HG03135 (cell line): ENCODE measurements around the gene CD8B2.
"Not testable (repeated sequence)": the region's sequence is repeated elsewhere in the genome, so short reads cannot be mapped to it uniquely, and the experiment has no call there.

Experiments used
- ATAC-seq: cut with Tn5 transposase; IDR thresholded peaks from one replicate; pipeline ENCODE4 v1.9.1; 2021; ENCODE audit warnings: mild to moderate bottlenecking, moderate library complexity; ENCODE audit not compliant: unreplicated experiment

CD8B2 gene

GRCh38 chr2:106547164-106547903 lies 60.2 kb downstream of the CD8B2 start:
- no peak for ATAC-seq

- no peak for ATAC-seq
Observed at GRCh38 chr2:106551417-106552130, 64.4 kb downstream of the CD8B2 start.

- no peak for ATAC-seq
Observed at GRCh38 chr2:106552921-106553320, 65.8 kb downstream of the CD8B2 start.

- no peak for ATAC-seq
Observed at GRCh38 chr2:106553321-106553720, 66.2 kb downstream of the CD8B2 start.

GRCh38 chr2:106554411-106554810 lies 67.2 kb downstream of the CD8B2 start:
- ATAC-seq, result no peak

GRCh38 chr2:106555053-106555452 lies 67.9 kb downstream of the CD8B2 start:
- ATAC-seq, result no peak

- not testable (repeated sequence) for ATAC-seq
Observed at GRCh38 chr2:106559786-106560185, 72.6 kb downstream of the CD8B2 start.

- no peak for ATAC-seq
Observed at GRCh38 chr2:106560773-106561172, 73.6 kb downstream of the CD8B2 start.

GRCh38 chr2:106561356-106561755 lies 74.2 kb downstream of the CD8B2 start:
- no peak for ATAC-seq

- no peak for ATAC-seq
Observed at GRCh38 chr2:106561803-106562202, 74.6 kb downstream of the CD8B2 start.

- no peak for ATAC-seq
Observed at GRCh38 chr2:106562268-106563186, 75.4 kb downstream of the CD8B2 start.

- no peak for ATAC-seq
Observed at GRCh38 chr2:106563195-106563594, 76.0 kb downstream of the CD8B2 start.

GRCh38 chr2:106565599-106565998 lies 78.4 kb downstream of the CD8B2 start:
- ATAC-seq, result no peak

- no peak for ATAC-seq
Observed at GRCh38 chr2:106566050-106566449, 78.9 kb downstream of the CD8B2 start.

GRCh38 chr2:106566484-106566883 lies 79.3 kb downstream of the CD8B2 start:
- ATAC-seq, result not testable (repeated sequence)

- ATAC-seq, result no peak
Observed at GRCh38 chr2:106570316-106570715, 83.2 kb downstream of the CD8B2 start.
